ENCODE data around the gene ABCC6. TPM values are rescaled to one million over a fixed set of nuclear protein-coding genes. Genes with fewer than 3 reads are reported as not detected.
"Not testable (repeated sequence)": the region's sequence is repeated elsewhere in the genome, so short reads cannot be mapped to it uniquely, and the experiment has no call there.

The ABCC6 gene
- total RNA-seq, 4 donors from 2014 or later, result 0.23 to 4.8 (median 0.73) TPM

- DNase-seq; H3K27me3 ChIP-seq; H3K4me1 ChIP-seq; H3K36me3 ChIP-seq; in situ Hi-C loops (cut with MboI; ENCODE audit: low sequenced_read_pairs in 4 of 4); H3K27ac ChIP-seq; H3K9me3 ChIP-seq; intact Hi-C loops (cut with DNase I; ENCODE audit: low total_unique reads): not testable (repeated sequence)
- H3K4me3 ChIP-seq, result peak overlapping the region in 3 of 4 donors; percentile 14 to 39 (median 21)
- peak; percentile 32 to 34 for ATAC-seq
These were observed 458 bp upstream of the ABCC6 start for GRCh38 chr16:16223662-16224241.

DNA sequence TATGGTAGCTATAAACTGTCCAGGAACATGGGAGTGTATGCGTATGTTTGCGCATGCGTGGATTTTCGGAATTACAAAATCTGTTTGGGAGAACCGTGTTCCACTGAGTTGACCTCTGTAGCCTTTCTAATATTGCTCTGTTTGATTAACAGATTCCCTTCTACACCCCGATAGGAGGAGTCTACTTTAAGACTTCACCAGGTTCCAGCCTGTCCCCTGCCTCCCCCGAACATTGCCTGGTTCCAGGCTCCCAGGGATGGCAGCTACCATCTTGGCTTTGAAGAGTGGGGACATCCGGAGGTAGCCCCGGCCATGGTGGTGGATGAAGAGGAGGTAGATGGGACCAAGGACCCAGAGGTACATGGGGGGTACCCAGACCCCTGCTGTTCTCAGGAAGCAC, 1.9 kb downstream of the ABCC6 start:
- DNase-seq; intact Hi-C loops (cut with DNase I; ENCODE audit: low total_unique reads); H3K27ac ChIP-seq; in situ Hi-C loops (cut with MboI; ENCODE audit: low sequenced_read_pairs in 4 of 4); H3K36me3 ChIP-seq; H3K9me3 ChIP-seq; H3K4me1 ChIP-seq; ATAC-seq; H3K4me3 ChIP-seq; H3K27me3 ChIP-seq: not testable (repeated sequence)

GRCh38 chr16:16220449-16220848, 2.8 kb downstream of the ABCC6 start:
- DNase-seq; H3K9me3 ChIP-seq; intact Hi-C loops (cut with DNase I; ENCODE audit: low total_unique reads); H3K36me3 ChIP-seq; H3K27ac ChIP-seq; H3K4me1 ChIP-seq; ATAC-seq; H3K27me3 ChIP-seq; in situ Hi-C loops (cut with MboI; ENCODE audit: low sequenced_read_pairs in 4 of 4); H3K4me3 ChIP-seq: not testable (repeated sequence)

- H3K4me3 ChIP-seq; DNase-seq; H3K27ac ChIP-seq; ATAC-seq; H3K27me3 ChIP-seq; intact Hi-C loops (cut with DNase I; ENCODE audit: low total_unique reads); H3K9me3 ChIP-seq; in situ Hi-C loops (cut with MboI; ENCODE audit: low sequenced_read_pairs in 4 of 4); H3K36me3 ChIP-seq; H3K4me1 ChIP-seq: not testable (repeated sequence)
These were observed 4.5 kb downstream of the ABCC6 start for GRCh38 chr16:16218787-16219186.

DNA sequence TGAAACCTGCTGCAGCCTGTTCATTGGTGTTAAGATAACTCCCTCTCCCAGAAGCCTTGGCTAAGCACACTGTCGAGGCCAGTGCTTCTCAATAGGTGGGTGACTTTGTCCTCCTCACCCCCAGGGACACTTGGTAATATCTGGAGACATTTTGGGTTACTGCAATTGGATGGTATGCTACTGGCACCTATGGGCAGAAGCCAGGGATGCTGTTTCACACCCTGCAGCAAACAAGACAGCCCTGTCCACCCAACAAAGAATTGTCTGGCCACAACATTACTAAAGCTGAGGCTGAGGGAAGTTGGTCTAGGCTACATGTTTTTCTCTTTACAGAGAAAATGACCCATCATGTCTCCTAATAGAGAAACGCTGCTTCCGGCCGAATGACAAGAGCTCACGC, 4.9 kb downstream of the ABCC6 start:
- DNase-seq; H3K27me3 ChIP-seq; ATAC-seq; in situ Hi-C loops (cut with MboI; ENCODE audit: low sequenced_read_pairs in 4 of 4); H3K4me3 ChIP-seq; intact Hi-C loops (cut with DNase I; ENCODE audit: low total_unique reads); H3K36me3 ChIP-seq; H3K27ac ChIP-seq; H3K9me3 ChIP-seq; H3K4me1 ChIP-seq: not testable (repeated sequence)

DNA sequence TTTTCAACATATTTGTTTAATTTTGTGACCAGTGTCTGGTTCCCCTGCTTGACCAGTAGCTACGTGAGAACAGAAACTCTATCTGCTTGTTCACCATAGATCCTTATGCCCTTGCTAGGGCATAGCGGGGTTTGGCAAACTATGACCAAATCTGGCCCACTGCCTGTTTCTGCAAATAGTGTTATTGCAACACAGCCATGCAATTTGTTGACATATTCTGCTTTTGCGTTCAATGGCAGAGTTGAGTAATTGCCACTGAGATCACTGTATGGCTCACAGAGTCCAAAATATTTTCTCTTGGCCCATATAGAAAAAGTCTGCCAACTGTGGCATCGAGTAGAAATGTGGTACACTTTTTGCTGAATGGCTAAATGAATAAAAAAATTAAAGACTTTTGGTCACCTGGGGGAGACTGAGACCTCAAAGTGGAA, 9.4 kb downstream of the ABCC6 start:
- in situ Hi-C loops (cut with MboI; ENCODE audit: low sequenced_read_pairs in 4 of 4); intact Hi-C loops (cut with DNase I; ENCODE audit: low total_unique reads); H3K9me3 ChIP-seq; H3K4me3 ChIP-seq; H3K4me1 ChIP-seq; DNase-seq; H3K36me3 ChIP-seq; H3K27me3 ChIP-seq: not testable (repeated sequence)
- peak overlapping the region in 3 of 4 donors; percentile 48 to 64 (median 49) for H3K27ac ChIP-seq
- ATAC-seq, result peak; percentile 51 to 76

DNA sequence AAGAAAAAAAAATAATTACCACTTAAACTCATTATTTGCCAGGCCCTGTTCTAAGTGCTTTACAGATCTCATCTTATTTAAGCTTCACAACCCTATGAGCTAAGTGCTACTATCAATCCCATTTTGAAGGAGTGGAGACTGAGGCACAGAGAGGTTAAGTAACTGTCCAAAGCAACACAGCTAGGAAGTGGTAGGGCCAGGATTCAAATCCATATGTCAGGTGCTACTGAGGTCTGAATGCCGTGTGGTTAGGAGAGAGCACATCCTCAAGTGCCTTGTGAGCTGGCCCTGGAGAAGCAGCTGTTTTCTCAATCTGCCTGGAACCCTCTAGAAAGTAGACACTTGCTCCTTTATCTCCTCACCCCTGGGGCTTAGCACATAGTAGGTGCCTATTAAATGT, 11.9 kb downstream of the ABCC6 start:
- in situ Hi-C loops (cut with MboI; ENCODE audit: low sequenced_read_pairs in 4 of 4); ATAC-seq; H3K36me3 ChIP-seq; H3K27ac ChIP-seq; intact Hi-C loops (cut with DNase I; ENCODE audit: low total_unique reads); H3K4me1 ChIP-seq; H3K4me3 ChIP-seq; H3K27me3 ChIP-seq; H3K9me3 ChIP-seq; DNase-seq: not testable (repeated sequence)

DNA sequence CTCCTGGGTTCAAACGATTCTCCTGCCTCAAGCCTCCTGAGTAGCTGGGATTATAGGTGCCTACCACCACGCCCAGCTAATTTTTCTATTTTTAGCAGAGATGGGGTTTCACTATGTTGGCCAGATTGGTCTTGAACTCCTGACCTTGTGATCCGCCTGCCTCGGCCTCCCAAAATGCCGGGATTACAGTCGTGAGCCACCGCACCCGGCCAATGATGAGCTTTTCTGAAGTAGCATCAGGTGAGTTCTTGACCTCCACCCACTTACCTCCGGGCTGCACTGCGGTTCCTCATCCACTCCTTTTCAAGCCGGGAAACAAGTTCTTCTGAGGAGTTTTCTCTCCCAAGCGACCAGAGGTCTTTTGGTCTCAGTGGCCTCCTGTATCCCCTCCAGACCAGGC, 14.8 kb downstream of the ABCC6 start:
- H3K27ac ChIP-seq; H3K4me3 ChIP-seq; DNase-seq; H3K36me3 ChIP-seq; intact Hi-C loops (cut with DNase I; ENCODE audit: low total_unique reads); in situ Hi-C loops (cut with MboI; ENCODE audit: low sequenced_read_pairs in 4 of 4); H3K27me3 ChIP-seq; H3K4me1 ChIP-seq; H3K9me3 ChIP-seq; ATAC-seq: not testable (repeated sequence)

GRCh38 chr16:16207787-16208334, 15.4 kb downstream of the ABCC6 start:
- peak in 1 of 2 donors; percentile 15 for ATAC-seq
- H3K27me3 ChIP-seq, result not testable (repeated sequence)

DNA sequence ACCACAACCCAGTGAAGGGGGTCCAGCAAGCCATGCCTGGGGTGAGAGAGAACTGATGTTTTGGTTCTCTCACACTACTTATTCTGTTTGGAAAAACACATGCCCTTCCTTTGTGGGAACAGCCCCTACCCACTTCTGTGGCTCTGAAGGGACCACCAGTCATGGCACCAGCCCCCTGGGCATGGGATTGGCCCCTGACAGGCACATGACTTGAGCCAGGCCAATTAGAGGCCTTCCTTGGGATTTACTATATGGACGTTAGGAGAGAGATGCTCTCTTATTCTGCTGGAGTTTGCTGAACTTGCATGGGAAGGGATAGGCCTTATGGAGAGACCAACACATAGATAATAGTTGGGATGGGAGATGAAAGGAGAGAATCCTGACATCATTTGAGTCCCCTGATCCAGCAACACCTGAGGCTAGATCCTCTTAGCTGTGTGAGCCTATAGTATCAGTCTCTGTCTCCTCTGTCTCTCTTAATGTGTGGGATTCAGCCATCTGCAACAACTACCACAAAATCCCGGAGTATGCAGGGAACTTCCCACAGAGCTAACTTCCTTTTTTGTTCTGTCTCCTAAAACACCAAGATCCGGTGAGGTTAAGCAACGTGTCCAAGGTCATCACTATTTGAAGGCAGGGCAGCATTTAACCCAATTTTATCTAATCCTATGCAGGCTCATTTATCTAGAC, 16.1 kb downstream of the ABCC6 start:
- H3K9me3 ChIP-seq; ATAC-seq; H3K4me1 ChIP-seq; in situ Hi-C loops (cut with MboI; ENCODE audit: low sequenced_read_pairs in 4 of 4); H3K27me3 ChIP-seq; DNase-seq; H3K36me3 ChIP-seq; H3K27ac ChIP-seq; H3K4me3 ChIP-seq; intact Hi-C loops (cut with DNase I; ENCODE audit: low total_unique reads): not testable (repeated sequence)

More at GRCh38 chr16:16207787-16208334, 15.4 kb downstream of the ABCC6 start:
- DNase-seq; H3K36me3 ChIP-seq; H3K27ac ChIP-seq; intact Hi-C loops (cut with DNase I; ENCODE audit: low total_unique reads); in situ Hi-C loops (cut with MboI; ENCODE audit: low sequenced_read_pairs in 4 of 4); H3K4me3 ChIP-seq; H3K9me3 ChIP-seq; H3K4me1 ChIP-seq: not testable (repeated sequence)

GRCh38 chr16:16205864-16206263, 17.4 kb downstream of the ABCC6 start:
- intact Hi-C loops (cut with DNase I; ENCODE audit: low total_unique reads); H3K4me1 ChIP-seq; in situ Hi-C loops (cut with MboI; ENCODE audit: low sequenced_read_pairs in 4 of 4); H3K36me3 ChIP-seq; H3K27ac ChIP-seq; H3K9me3 ChIP-seq; DNase-seq; ATAC-seq; H3K27me3 ChIP-seq; H3K4me3 ChIP-seq: not testable (repeated sequence)

DNA sequence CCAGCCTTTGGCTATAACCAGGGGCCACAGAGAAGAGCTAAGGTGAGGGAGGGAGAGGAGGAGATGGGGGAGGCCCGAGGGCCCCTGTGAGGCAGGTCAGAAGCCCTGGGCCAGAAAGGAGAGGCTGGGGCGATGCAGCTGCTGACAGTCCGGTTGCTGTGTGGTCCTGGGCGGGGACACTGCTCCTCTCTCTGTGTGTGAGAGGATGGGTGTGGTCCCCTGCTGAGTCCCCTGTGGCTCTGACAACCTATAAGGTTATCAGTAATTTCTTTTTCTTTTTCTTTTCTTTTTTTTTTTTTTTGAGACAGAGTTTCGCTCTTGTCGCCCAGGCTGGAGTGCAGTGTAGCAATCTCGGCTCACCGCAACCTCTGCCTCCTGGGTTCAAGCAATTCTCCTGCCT, 18.7 kb downstream of the ABCC6 start:
- intact Hi-C loops (cut with DNase I; ENCODE audit: low total_unique reads); H3K9me3 ChIP-seq; ATAC-seq; H3K4me3 ChIP-seq; H3K27me3 ChIP-seq; in situ Hi-C loops (cut with MboI; ENCODE audit: low sequenced_read_pairs in 4 of 4); H3K27ac ChIP-seq; H3K36me3 ChIP-seq; H3K4me1 ChIP-seq: not testable (repeated sequence)
- DNase-seq, result peak in 1 of 2 donors; percentile 1
